Measurements from ENCODE around the gene CD84.
"Not testable (repeated sequence)": the region's sequence is repeated elsewhere in the genome, so short reads cannot be mapped to it uniquely, and the experiment has no call there.

GRCh38 chr1:160559437-160559836 lies 19.9 kb downstream of the CD84 start:
- TF ChIP-seq EZH2 (IDR thresholded peaks at IDR 0.05; ENCODE audit: borderline replicate concordance, low read depth, low read length, severe bottlenecking); CTCF (IDR thresholded peaks at IDR 0.05; ENCODE audit: borderline replicate concordance, extremely low read depth, low read length, poor library complexity, severe bottlenecking): not testable (repeated sequence)
